WTC11 (cell line): ENCODE results near the gene CCDC149. TPM values are rescaled to one million over a fixed set of nuclear protein-coding genes. Genes with fewer than 3 reads are reported as not detected.

Source experiments
- ATAC-seq: fragments of 200-7000 bp; cut with Tn5 transposase; 2 replicates; pipeline ENCODE4 v1.10.0; 2021; ENCODE audit warnings: mild to moderate bottlenecking, moderate library complexity
- Bru-seq: library from RNA; stranded (reverse); fragments of 400-500 nt; gene quantifications from one replicate; lab custom pipeline; 2021; lab: Mats Ljungman, UMichigan
- CTCF ChIA-PET: fragments of 300-600 bp; sonication (Branson Sonifier 250); formaldehyde crosslinking; loops from one replicate; lab custom pipeline; 2021; ENCODE audit warnings: antibody characterized with exemption; lab: Charles Lee
- POLR2A ChIA-PET: fragments of 350-600 bp; sonication (Branson Sonifier 250); formaldehyde crosslinking; loops from one replicate; lab custom pipeline; 2021; ENCODE audit warnings: antibody characterized with exemption; lab: Charles Lee
- DNase-seq: peaks from one replicate; pipeline ENCODE4 v3.0.0; 2021; ENCODE audit warnings: low spot score
- H3K27ac Mint-ChIP-seq: 2 replicates; pipeline ENCODE4 v1.8.0; 2021; ENCODE audit warnings: mixed read lengths
- H3K27me3 Mint-ChIP-seq: 2 replicates; pipeline ENCODE4 v1.8.0; 2021; ENCODE audit warnings: low read depth, mild to moderate bottlenecking, moderate library complexity, mixed read lengths
- H3K36me3 Mint-ChIP-seq: 2 replicates; pipeline ENCODE4 v1.8.0; 2021; ENCODE audit warnings: mixed read lengths
- H3K4me1 Mint-ChIP-seq: 2 replicates; pipeline ENCODE4 v1.8.0; 2022; ENCODE audit warnings: mixed read lengths
- H3K4me3 Mint-ChIP-seq: 2 replicates; pipeline ENCODE4 v1.8.0; 2021; ENCODE audit warnings: mild to moderate bottlenecking, moderate library complexity, mixed read lengths
- H3K9me3 Mint-ChIP-seq: 2 replicates; pipeline ENCODE4 v1.8.0; 2021; ENCODE audit warnings: mixed read lengths
- AFF4 ChIP-seq: sonication (generic); formaldehyde crosslinking; IDR thresholded peaks from 2 replicates; pipeline ENCODE4 v1.8.1; 2023; ENCODE audit warnings: mild to moderate bottlenecking, missing genetic modification reagents, borderline replicate concordance
- CBFB ChIP-seq: sonication (generic); formaldehyde crosslinking; IDR thresholded peaks from 2 replicates; pipeline ENCODE4 v1.8.1; 2022; ENCODE audit warnings: mild to moderate bottlenecking, low read depth, missing genetic modification reagents
- E2F4 ChIP-seq: sonication (generic); formaldehyde crosslinking; IDR thresholded peaks from 2 replicates; pipeline ENCODE4 v1.8.1; 2022; ENCODE audit warnings: low read depth, mild to moderate bottlenecking, moderate library complexity, missing genetic modification reagents, borderline replicate concordance
- EMX1 ChIP-seq: fragments of 250-450 bp; sonication (Bioruptor Pico); IDR thresholded peaks from 2 replicates; pipeline ENCODE4 v1.8.0; 2021; ENCODE audit warnings: mild to moderate bottlenecking
- FOXP1 ChIP-seq: sonication (generic); formaldehyde crosslinking; IDR thresholded peaks from 2 replicates; pipeline ENCODE4 v1.8.0; 2022; ENCODE audit warnings: missing genetic modification reagents, mild to moderate bottlenecking, moderate library complexity, borderline replicate concordance
- GRHL2 ChIP-seq: fragments of 250-450 bp; sonication (Bioruptor Pico); IDR thresholded peaks from 2 replicates; pipeline ENCODE4 v1.8.0; 2022; ENCODE audit warnings: mild to moderate bottlenecking, moderate library complexity; ENCODE audit not compliant: insufficient replicate concordance, severe bottlenecking
- MAX ChIP-seq: sonication (generic); formaldehyde crosslinking; IDR thresholded peaks from 2 replicates; pipeline ENCODE4 v1.8.0; 2022; ENCODE audit warnings: mild to moderate bottlenecking, missing genetic modification reagents
- MLX ChIP-seq: sonication (generic); formaldehyde crosslinking; IDR thresholded peaks from 2 replicates; pipeline ENCODE4 v1.8.1; 2023; ENCODE audit warnings: mild to moderate bottlenecking, missing genetic modification reagents, moderate library complexity
- NFE2L1 ChIP-seq: sonication (generic); formaldehyde crosslinking; IDR thresholded peaks from 2 replicates; pipeline ENCODE4 v1.8.1; 2023; ENCODE audit warnings: missing genetic modification reagents
- NR2C2 ChIP-seq: sonication (generic); formaldehyde crosslinking; IDR thresholded peaks from 2 replicates; pipeline ENCODE4 v1.8.0; 2022; ENCODE audit warnings: mild to moderate bottlenecking, missing genetic modification reagents
- OVOL2 ChIP-seq: fragments of 250-450 bp; sonication (Bioruptor Pico); IDR thresholded peaks from 2 replicates; pipeline ENCODE4 v1.9.0; 2021; ENCODE audit warnings: mild to moderate bottlenecking, borderline replicate concordance
- PRRX2 ChIP-seq: fragments of 250-450 bp; sonication (Bioruptor Pico); IDR thresholded peaks from 2 replicates; pipeline ENCODE4 v1.8.0; 2021; ENCODE audit warnings: mild to moderate bottlenecking
- SMAD3 ChIP-seq: sonication (generic); formaldehyde crosslinking; IDR thresholded peaks from 2 replicates; pipeline ENCODE4 v1.8.0; 2022; ENCODE audit warnings: missing genetic modification reagents, mild to moderate bottlenecking, borderline replicate concordance
- STAT6 ChIP-seq: sonication (generic); formaldehyde crosslinking; conservative IDR thresholded peaks from 2 replicates; pipeline ENCODE4 v1.8.1; 2023; ENCODE audit warnings: mild to moderate bottlenecking, low read depth, missing genetic modification reagents, moderate library complexity
- ZMAT4 ChIP-seq: fragments of 250-450 bp; sonication (Bioruptor Pico); IDR thresholded peaks from 2 replicates; pipeline ENCODE4 v1.9.0; 2021; ENCODE audit warnings: mild to moderate bottlenecking
- ZNF317 ChIP-seq: sonication (generic); formaldehyde crosslinking; IDR thresholded peaks from 2 replicates; pipeline ENCODE4 v1.8.1; 2023; ENCODE audit warnings: low read depth, mild to moderate bottlenecking, moderate library complexity, missing genetic modification reagents, borderline replicate concordance
- ZNF416 ChIP-seq: fragments of 250-450 bp; sonication (Bioruptor Pico); IDR thresholded peaks from 2 replicates; pipeline ENCODE4 v1.9.0; 2021; ENCODE audit warnings: mild to moderate bottlenecking, inconsistent platforms
- ZNF423 ChIP-seq: fragments of 250-450 bp; sonication (Bioruptor Pico); IDR thresholded peaks from 2 replicates; pipeline ENCODE4 v2.1.2; 2022; ENCODE audit warnings: mild to moderate bottlenecking, moderate library complexity
- ZNF425 ChIP-seq: fragments of 250-450 bp; sonication (Bioruptor Pico); conservative IDR thresholded peaks from 2 replicates; pipeline ENCODE4 v1.9.0; 2021; ENCODE audit warnings: mild to moderate bottlenecking
- ZSCAN18 ChIP-seq: fragments of 250-450 bp; sonication (Bioruptor Pico); IDR thresholded peaks from 2 replicates; pipeline ENCODE4 v2.1.2; 2022; ENCODE audit warnings: mild to moderate bottlenecking, moderate library complexity
- long read RNA-seq, 3 experiments: library from RNA in 1 of 3; library from capped mRNA in 1 of 3; library from polyadenylated mRNA in 1 of 3; unstranded in 2 of 3; stranded (forward) in 1 of 3; transcript quantifications; one replicate each; pipeline ENCODE4 v2.0.0, GENCODE V29; 2021
- total RNA-seq: library from RNA; stranded (reverse); gene quantifications from 3 replicates; pipeline ENCODE4 v1.2.3, GENCODE V29; 2021

The CCDC149 gene
- total RNA-seq: 3.9 to 4.8 TPM (median 4.4 TPM) in 3 replicates
- percentile 39 among the genes with signal in this experiment for Bru-seq, nascent RNA
- long read RNA-seq, experiment 1, transcript CCDC149-204 (12 exons, 3,869 nt): major isoform, 18 of 29 reads
- long read RNA-seq, experiment 1, partial matches to known transcripts: 1 of 29 reads
- long read RNA-seq, experiment 1, other reads (novel, unspliced or antisense): 10 of 29 reads
- long read RNA-seq, experiment 2: 0 reads
- long read RNA-seq, experiment 3, partial matches to known transcripts: 1 of 1 reads
- long read RNA-seq, experiment 3, other reads (novel, unspliced or antisense): 0 of 1 reads

GRCh38 chr4:24912252-24913118, at the start of gene CCDC149:
Gene CCDC149 (minus strand): TSS chr4:24913042. CDS start chr4:24912864, 178 bp downstream.
- Mint-ChIP-seq H3K27me3 (peaks cover 49% of the 10 kb centered on the region), H3K4me1 (peaks cover 18% of the 10 kb centered on the region), H3K4me3 (peak within 1 kb of the TSS; percentile 74), H3K36me3 (peaks cover 41% of the 10 kb centered on the region), H3K9me3 (peaks cover 34% of the 10 kb centered on the region), H3K27ac (peak within 1 kb of the TSS; percentile 88)
- POLR2A ChIA-PET: no interaction called here
- CTCF ChIA-PET: interaction anchor here (1.3 kb wide), 1 partner anchor 43 kb away, joined by 3 read pairs; no protein-coding TSS in a partner anchor
- ATAC-seq: peak; percentile 83
- peak; percentile 78 for DNase-seq
- TF ChIP-seq ZNF423 (no peak), E2F4 (CRISPR knock-in tag) (no peak), CBFB (no peak), EMX1 (CRISPR knock-in tag) (no peak), OVOL2 (CRISPR knock-in tag) (no peak), MLX (CRISPR knock-in tag) (no peak), SMAD3 (peak; percentile 71; the same call in 1 of the 2 replicates), MAX (peak; percentile 95), AFF4 (CRISPR knock-in tag) (no peak; the same call in 1 of the 2 replicates), STAT6 (CRISPR knock-in tag) (no peak), FOXP1 (CRISPR knock-in tag) (0 out of 2 replicates have a peak, but pooled peaks have one; percentile 43), NFE2L1 (CRISPR knock-in tag) (no peak), NR2C2 (CRISPR knock-in tag) (no peak), ZNF317 (CRISPR knock-in tag) (no peak), PRRX2 (no peak), ZNF416 (CRISPR knock-in tag) (no peak), ZMAT4 (CRISPR knock-in tag) (no peak), ZSCAN18 (CRISPR knock-in tag) (no peak), ZNF425 (CRISPR knock-in tag) (no peak), GRHL2 (no peak)
